Breast epithelium (tissue), 4 donors: Measurements from ENCODE around the gene MAP7. TPM values are rescaled to one million over a fixed set of nuclear protein-coding genes. Genes with fewer than 3 reads are reported as not detected.
"Not testable (repeated sequence)": the region's sequence is repeated elsewhere in the genome, so short reads cannot be mapped to it uniquely, and the experiment has no call there.

ENCODE experiments used
- DNase-seq, 2 donors: peaks; one replicate each; pipeline ENCODE4 v3.0.0-alpha.2; 2019; ENCODE audit warnings: low spot score in 2 of 2
- H3K27ac ChIP-seq, 2 donors: fragments of 200-600 bp; sonication (generic) in 1 of 2; one replicate each; pipeline ENCODE4 v1.5.1; 2016 to 2019; ENCODE audit warnings: mild to moderate bottlenecking in 1 of 2
- H3K27me3 ChIP-seq, 2 donors: fragments of 200-600 bp; sonication (generic) in 1 of 2; one replicate each; pipeline versions ENCODE4 v1.5.1 to v1.6.0; 2017 to 2019; ENCODE audit warnings: control low read depth in 1 of 2, mild to moderate bottlenecking in 1 of 2
- H3K36me3 ChIP-seq: fragments of 200-600 bp; one replicate; pipeline ENCODE4 v1.5.1; 2019
- H3K4me1 ChIP-seq, 2 donors: fragments of 200-600 bp; sonication (generic); one replicate each; pipeline ENCODE4 v1.5.1; 2016 to 2019; ENCODE audit warnings: control low read depth in 1 of 2
- H3K4me3 ChIP-seq, 3 donors: fragments of 200-600 bp; sonication (generic); 1 replicate in 2 of 3; 2 replicates in 1 of 3; pipeline ENCODE4 v1.5.1; 2016 to 2019; ENCODE audit warnings: mild to moderate bottlenecking in 3 of 3, moderate library complexity in 2 of 3
- H3K9me3 ChIP-seq, 2 donors: fragments of 200-600 bp; sonication (generic) in 1 of 2; one replicate each; pipeline ENCODE4 v1.5.1; 2016 to 2019; ENCODE audit warnings: control low read depth in 1 of 2
- CTCF ChIP-seq, 3 donors: fragments of 450-650 bp; IDR thresholded peaks; one replicate each; pipeline ENCODE4 v1.5.1; 2016 to 2017; ENCODE audit warnings: antibody characterized with exemption in 3 of 3, mild to moderate bottlenecking in 3 of 3, moderate library complexity in 3 of 3
- POLR2A ChIP-seq: fragments of 450-650 bp; IDR thresholded peaks from one replicate; pipeline ENCODE4 v1.6.1; 2016; ENCODE audit warnings: antibody characterized with exemption, mild to moderate bottlenecking, moderate library complexity
- POLR2AphosphoS5 ChIP-seq, 3 donors: sonication (generic); formaldehyde crosslinking; IDR thresholded peaks; one replicate each; pipeline ENCODE4 v1.6.1; 2017; ENCODE audit warnings: antibody characterized with exemption in 3 of 3
- intact Hi-C: fragments of 100-400 bp; cut with DNase I; formaldehyde crosslinking; loops from one replicate; pipeline ENCODE4 v1.15.1; 2023; ENCODE audit warnings: low total_unique reads
- total RNA-seq, 3 donors: library from RNA; depleted of rRNA; stranded (reverse); fragments of >200 nt; gene quantifications; one replicate each; pipeline ENCODE4 v1.1.0, GENCODE V29; 2016

MAP7 gene
- total RNA-seq, 3 donors from 2014 or later: 14.2 to 42.4 (median 16.4) TPM

GRCh38 chr6:136438441-136438840, 111.8 kb downstream of the MAP7 start:
- H3K4me3 ChIP-seq: no peak overlapping the region
- TF ChIP-seq POLR2A: no peak
- no peak for TF ChIP-seq CTCF (IDR thresholded peaks at IDR 0.05)
- TF ChIP-seq POLR2AphosphoS5 (IDR thresholded peaks at IDR 0.05): no peak
- H3K4me1 ChIP-seq: no peaks in the 10 kb centered on the region
- no peak for DNase-seq
- H3K36me3 ChIP-seq: no peaks in the 10 kb centered on the region
- H3K27me3 ChIP-seq: no peaks in the 10 kb centered on the region
- intact Hi-C loops: no loop called here
- H3K27ac ChIP-seq: no peak overlapping the region
- no peaks in the 10 kb centered on the region for H3K9me3 ChIP-seq

- Histone ChIP-seq H3K36me3 (no peaks in the 10 kb centered on the region), H3K27ac (no peak overlapping the region), H3K27me3 (no peaks in the 10 kb centered on the region), H3K9me3 (no peaks in the 10 kb centered on the region), H3K4me3 (no peak overlapping the region), H3K4me1 (no peaks in the 10 kb centered on the region)
- intact Hi-C loops: no loop called here
- DNase-seq: no peak
- no peak for TF ChIP-seq CTCF (IDR thresholded peaks at IDR 0.05)
- TF ChIP-seq POLR2AphosphoS5 (IDR thresholded peaks at IDR 0.05): no peak
- no peak for TF ChIP-seq POLR2A
These were observed 113.0 kb downstream of the MAP7 start for GRCh38 chr6:136437246-136437645.

- H3K9me3 ChIP-seq: no peaks in the 10 kb centered on the region
- no peaks in the 10 kb centered on the region for H3K36me3 ChIP-seq
- intact Hi-C loops: no loop called here
- H3K27ac ChIP-seq: peak overlapping the region in 1 of 2 donors; percentile 70
- no peaks in the 10 kb centered on the region for H3K4me1 ChIP-seq
- H3K4me3 ChIP-seq: no peak overlapping the region
- no peaks in the 10 kb centered on the region for H3K27me3 ChIP-seq
- DNase-seq: no peak
- TF ChIP-seq CTCF (IDR thresholded peaks at IDR 0.05) (no peak), POLR2A (no peak), POLR2AphosphoS5 (IDR thresholded peaks at IDR 0.05) (no peak)
These were observed 115.1 kb downstream of the MAP7 start for GRCh38 chr6:136435101-136435500.

GRCh38 chr6:136431306-136431705, 118.9 kb downstream of the MAP7 start:
- intact Hi-C loops: not testable (repeated sequence)

GRCh38 chr6:136429264-136430065, 120.8 kb downstream of the MAP7 start:
- intact Hi-C loops: loop anchor here (10.0 kb wide), 1 partner anchor 1295 kb away; no protein-coding TSS in a partner anchor
- no peak for TF ChIP-seq POLR2A
- TF ChIP-seq POLR2AphosphoS5 (IDR thresholded peaks at IDR 0.05): no peak
- TF ChIP-seq CTCF (IDR thresholded peaks at IDR 0.05): no peak
- Histone ChIP-seq H3K27me3 (no peaks in the 10 kb centered on the region), H3K9me3 (no peaks in the 10 kb centered on the region), H3K36me3 (no peaks in the 10 kb centered on the region), H3K4me3 (no peak overlapping the region), H3K4me1 (no peaks in the 10 kb centered on the region), H3K27ac (no peak overlapping the region)
- DNase-seq: no peak

More at GRCh38 chr6:136431306-136431705, 118.9 kb downstream of the MAP7 start:
- not testable (repeated sequence) for H3K9me3 ChIP-seq, H3K27me3 ChIP-seq, H3K4me1 ChIP-seq, DNase-seq, H3K36me3 ChIP-seq, H3K4me3 ChIP-seq, H3K27ac ChIP-seq
